PC-3 (cell line): Measurements from ENCODE around the gene USP22. TPM values are rescaled to one million over a fixed set of nuclear protein-coding genes. Genes with fewer than 3 reads are reported as not detected.

Experiments used
- ATAC-seq: fragments of 200-7000 bp; cut with Tn5 transposase; 2 replicates; pipeline ENCODE4 v1.9.1; 2020; ENCODE audit warnings: mild to moderate bottlenecking, moderate library complexity
- Bru-seq: library from RNA; stranded (reverse); fragments of 400-500 nt; gene quantifications from one replicate; lab custom pipeline; 2021; lab: Mats Ljungman, UMichigan
- BruChase-seq, 2 experiments: library from RNA; stranded (reverse); fragments of 400-500 nt; gene quantifications; one replicate each; lab custom pipeline; 2021; lab: Mats Ljungman, UMichigan
- BruUV-seq: library from RNA; stranded (reverse); fragments of 400-500 nt; replicated peaks from 2 replicates; lab custom pipeline; 2021; lab: Mats Ljungman, UMichigan
- CTCF ChIA-PET: fragments of 300-600 bp; sonication (Branson Sonifier 250); formaldehyde crosslinking; loops from one replicate; lab custom pipeline; 2022; ENCODE audit warnings: antibody characterized with exemption; lab: Charles Lee
- POLR2A ChIA-PET: fragments of 300-600 bp; sonication (Branson Sonifier 250); formaldehyde crosslinking; loops from one replicate; lab custom pipeline; 2022; ENCODE audit warnings: antibody characterized with exemption; ENCODE audit not compliant: unreplicated experiment; lab: Charles Lee
- DNase-seq: peaks from one replicate; pipeline ENCODE4 v3.0.0-alpha.2; 2015
- H2AFZ ChIP-seq: fragments of 300-600 bp; sonication (generic); 2 replicates; pipeline ENCODE4 v1.6.0; 2016; ENCODE audit warnings: antibody characterized with exemption, low read length
- H3F3A ChIP-seq: fragments of 300-600 bp; sonication (generic); one replicate; pipeline ENCODE4 v1.6.0; 2017; ENCODE audit warnings: antibody characterized with exemption, low read length, control low read depth, mild to moderate bottlenecking; ENCODE audit not compliant: unreplicated experiment
- H3K27ac ChIP-seq: fragments of 300-600 bp; sonication (generic); 2 replicates; pipeline ENCODE4 v1.5.1; 2016; ENCODE audit warnings: mild to moderate bottlenecking, low read length
- H3K27me3 ChIP-seq: fragments of 300-600 bp; sonication (generic); 2 replicates; pipeline ENCODE4 v1.6.1; 2016; ENCODE audit warnings: low read length, mixed read lengths
- H3K36me3 ChIP-seq: fragments of 300-600 bp; sonication (generic); 2 replicates; pipeline ENCODE4 v1.6.1; 2016; ENCODE audit warnings: low read depth, mixed run types, low read length, mixed read lengths
- H3K4me1 ChIP-seq: fragments of 300-600 bp; sonication (generic); 2 replicates; pipeline ENCODE4 v1.5.1; 2016; ENCODE audit warnings: low read length; ENCODE audit not compliant: insufficient read depth
- H3K4me2 ChIP-seq: fragments of 300-600 bp; sonication (generic); 2 replicates; pipeline ENCODE4 v1.6.0; 2016; ENCODE audit warnings: low read length
- H3K4me3 ChIP-seq: fragments of 300-600 bp; sonication (generic); 2 replicates; pipeline ENCODE4 v1.5.1; 2016; ENCODE audit warnings: mild to moderate bottlenecking, low read length, mixed read lengths
- H3K79me2 ChIP-seq: fragments of 300-600 bp; sonication (generic); 2 replicates; pipeline ENCODE4 v1.6.1; 2017; ENCODE audit warnings: low read length, mixed read lengths
- H3K9ac ChIP-seq: fragments of 300-600 bp; sonication (generic); 2 replicates; pipeline ENCODE4 v1.6.0; 2016; ENCODE audit warnings: mild to moderate bottlenecking, low read length
- H3K9me2 ChIP-seq: fragments of 300-600 bp; sonication (generic); replicated peaks from 2 replicates; pipeline ENCODE4 v1.6.1; 2016; ENCODE audit warnings: mixed run types, low read length, mixed read lengths
- H3K9me3 ChIP-seq: fragments of 300-600 bp; sonication (generic); 2 replicates; pipeline ENCODE4 v1.6.1; 2016; ENCODE audit warnings: low read length, mixed read lengths
- H4K20me1 ChIP-seq: fragments of 300-600 bp; sonication (generic); 2 replicates; pipeline ENCODE4 v1.6.1; 2016; ENCODE audit warnings: low read length, mixed read lengths
- EZH2 ChIP-seq: fragments of 300-600 bp; sonication (generic); IDR thresholded peaks from one replicate; pipeline ENCODE4 v1.6.1; 2017; ENCODE audit warnings: antibody characterized with exemption, mild to moderate bottlenecking, low read length; ENCODE audit not compliant: unreplicated experiment
- EZH2phosphoT487 ChIP-seq: fragments of 300-600 bp; sonication (generic); IDR thresholded peaks from 2 replicates; pipeline ENCODE4 v1.6.1; 2018; ENCODE audit warnings: mild to moderate bottlenecking, antibody characterized with exemption, low read length, borderline replicate concordance
- intact Hi-C: fragments of 100-400 bp; cut with micrococcal nuclease; formaldehyde crosslinking; loops from 2 replicates; pipeline ENCODE4 v1.9.0; 2023
- long read RNA-seq: library from polyadenylated mRNA; unstranded; transcript quantifications from one replicate; pipeline ENCODE4 v2.0.0, GENCODE V29; 2021; ENCODE audit not compliant: unreplicated experiment
- total RNA-seq: library from RNA; depleted of rRNA; stranded (reverse); fragments of >200 nt; gene quantifications from 2 replicates; pipeline ENCODE4 v1.2.3, GENCODE V29; 2014; rRNA removed
- TF ChIP-seq, protein P1 (sequence below): fragments of 300-600 bp; sonication (generic); conservative IDR thresholded peaks from 2 replicates; pipeline ENCODE4 v1.5.1; 2017; ENCODE audit warnings: antibody characterized with exemption, low read depth, mild to moderate bottlenecking, low read length

The USP22 gene
- total RNA-seq, result 188 and 215 TPM in 2 replicates
- percentile 93 among the genes with signal in this experiment for Bru-seq, nascent RNA
- percentile 96 among the genes with signal in this experiment for BruChase-seq, experiment 1, labeled RNA remaining after a 6-hour chase
- BruChase-seq, experiment 2, labeled RNA remaining after a 2-hour chase, result percentile 93 among the genes with signal in this experiment
- long read RNA-seq, full-length matches to known transcripts, result 24 of 82 reads
- long read RNA-seq, partial matches to known transcripts, result 4 of 82 reads
- long read RNA-seq, other reads (novel, unspliced or antisense), result 54 of 82 reads

DNA sequence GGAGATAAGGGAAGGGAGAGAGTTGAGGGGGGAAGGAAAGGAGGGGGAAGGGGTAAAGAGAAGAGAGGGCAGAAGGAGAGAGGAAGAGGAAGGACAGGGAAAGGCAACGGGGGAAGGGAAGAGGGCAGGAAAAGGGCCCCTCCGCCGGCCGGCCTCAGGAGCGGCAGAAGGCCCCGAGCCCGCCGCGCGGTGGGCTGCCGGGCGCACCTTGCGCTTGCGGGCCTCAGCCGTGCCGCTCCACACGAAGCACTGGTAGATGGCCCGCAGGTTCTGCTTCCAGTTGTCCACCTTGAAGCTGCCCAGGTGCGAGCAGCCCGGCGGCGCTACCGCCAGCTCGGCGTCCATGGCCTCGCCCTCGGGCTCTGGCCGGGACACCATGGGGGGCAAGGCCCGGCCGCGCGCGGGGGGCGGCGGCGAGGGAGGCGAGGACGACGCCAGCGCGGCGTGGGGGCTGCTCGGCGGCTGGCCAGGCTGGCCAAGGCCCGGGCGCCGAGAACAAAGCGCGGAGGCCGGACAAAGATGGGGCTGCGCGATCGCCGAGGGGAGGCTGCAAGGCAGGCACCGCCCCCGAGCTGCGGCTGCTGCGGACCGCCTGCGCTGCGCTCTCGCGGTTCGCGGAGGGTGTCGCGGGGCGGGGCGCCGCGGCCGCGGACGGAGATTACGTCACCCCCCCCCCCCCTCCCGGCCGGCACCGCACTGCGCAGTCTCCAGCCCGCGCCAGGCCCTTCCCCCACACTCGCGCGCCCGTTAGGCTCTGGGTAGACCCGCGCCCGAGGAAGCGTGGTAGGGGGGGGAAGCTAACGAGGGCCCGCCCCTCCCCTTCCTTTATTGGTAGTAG, at the start of gene USP22:
Gene USP22, minus strand, starts transcription at position 554 of the 838 bp plus-strand sequence. Its CDS starts 176 bp downstream, at position 378.
- ATAC-seq (peak; percentile 68), DNase-seq (no peak)
- Histone ChIP-seq H3K9ac (peak within 1 kb of the TSS; percentile 98), H3K27me3 (no peaks in the 10 kb centered on the region), H4K20me1 (peaks cover 39% of the 10 kb centered on the region), H3K27ac (peak within 1 kb of the TSS; percentile 87), H3K4me1 (peaks cover 18% of the 10 kb centered on the region), H3K4me3 (peak within 1 kb of the TSS; percentile 99), H3K4me2 (peak within 1 kb of the TSS; percentile 82), H3K36me3 (peaks cover 3% of the 10 kb centered on the region), H3F3A (no peaks in the 10 kb centered on the region), H3K79me2 (peaks cover 51% of the 10 kb centered on the region), H2AFZ (peak within 1 kb of the TSS; percentile 76), H3K9me2 (no peaks in the 10 kb centered on the region), H3K9me3 (no peaks in the 10 kb centered on the region)
- intact Hi-C loops, result no loop called here
- ChIA-PET POLR2A (interaction anchor here (0.6 to 1.8 kb wide), 4 partner anchors 28 to 189 kb away, joined by 3 to 10 read pairs (median 4); no protein-coding TSS in a partner anchor), CTCF (interaction anchor here (0.6 to 1.5 kb wide), 5 partner anchors 16 to 57 kb away, joined by 3 to 21 read pairs (median 6); no protein-coding TSS in a partner anchor)
- TF ChIP-seq, protein P1, sequence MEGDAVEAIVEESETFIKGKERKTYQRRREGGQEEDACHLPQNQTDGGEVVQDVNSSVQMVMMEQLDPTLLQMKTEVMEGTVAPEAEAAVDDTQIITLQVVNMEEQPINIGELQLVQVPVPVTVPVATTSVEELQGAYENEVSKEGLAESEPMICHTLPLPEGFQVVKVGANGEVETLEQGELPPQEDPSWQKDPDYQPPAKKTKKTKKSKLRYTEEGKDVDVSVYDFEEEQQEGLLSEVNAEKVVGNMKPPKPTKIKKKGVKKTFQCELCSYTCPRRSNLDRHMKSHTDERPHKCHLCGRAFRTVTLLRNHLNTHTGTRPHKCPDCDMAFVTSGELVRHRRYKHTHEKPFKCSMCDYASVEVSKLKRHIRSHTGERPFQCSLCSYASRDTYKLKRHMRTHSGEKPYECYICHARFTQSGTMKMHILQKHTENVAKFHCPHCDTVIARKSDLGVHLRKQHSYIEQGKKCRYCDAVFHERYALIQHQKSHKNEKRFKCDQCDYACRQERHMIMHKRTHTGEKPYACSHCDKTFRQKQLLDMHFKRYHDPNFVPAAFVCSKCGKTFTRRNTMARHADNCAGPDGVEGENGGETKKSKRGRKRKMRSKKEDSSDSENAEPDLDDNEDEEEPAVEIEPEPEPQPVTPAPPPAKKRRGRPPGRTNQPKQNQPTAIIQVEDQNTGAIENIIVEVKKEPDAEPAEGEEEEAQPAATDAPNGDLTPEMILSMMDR, result no peak
- TF ChIP-seq EZH2 (no peak), EZH2phosphoT487 (no peak)
- no TSS peak for BruUV-seq

DNA sequence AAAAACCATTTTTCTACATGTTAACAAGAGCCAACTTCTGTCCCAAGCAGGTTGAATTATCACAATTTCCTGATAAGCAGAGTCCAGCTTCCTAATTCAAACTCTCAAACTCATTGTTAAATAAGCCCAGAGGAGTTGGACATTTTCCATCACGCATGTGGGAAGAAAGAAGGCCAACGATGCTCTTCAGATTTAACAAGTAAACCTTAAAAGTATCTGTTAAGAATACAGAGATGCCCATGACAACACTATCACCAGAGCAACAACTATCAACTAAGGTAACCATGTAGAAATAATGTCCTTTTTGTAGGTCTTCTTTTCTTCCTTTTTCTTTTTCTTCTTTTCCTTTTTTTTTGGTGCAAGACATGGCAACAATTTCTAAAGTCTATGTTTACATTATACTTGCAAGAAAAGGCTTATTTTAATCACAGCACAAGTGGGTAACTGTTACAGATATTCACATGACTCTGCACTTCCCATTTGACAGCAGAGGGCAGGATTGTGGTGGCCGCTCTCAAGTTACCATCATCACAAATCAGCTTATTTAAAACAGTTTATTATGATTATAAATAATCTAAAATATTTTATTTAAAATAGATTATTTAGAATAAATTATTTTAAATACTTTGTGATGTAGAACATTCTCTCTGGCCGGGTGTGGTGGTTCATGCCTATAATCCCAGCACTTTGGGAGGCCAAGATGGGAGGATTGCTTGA, 48.2 kb upstream of the USP22 start:
- no peaks in the 10 kb centered on the region for H3K36me3 ChIP-seq
- H3K9me2 ChIP-seq, result no peaks in the 10 kb centered on the region
- no peaks in the 10 kb centered on the region for H4K20me1 ChIP-seq
- intact Hi-C loops, result no loop called here
- BruUV-seq, result no TSS peak
- H3F3A ChIP-seq, result no peaks in the 10 kb centered on the region
- no peak overlapping the region for H3K4me3 ChIP-seq
- no peaks in the 10 kb centered on the region for H3K79me2 ChIP-seq
- no peak for ATAC-seq
- POLR2A ChIA-PET, result no interaction called here
- peaks cover 15% of the 10 kb centered on the region for H3K4me1 ChIP-seq
- H3K4me2 ChIP-seq, result no peak overlapping the region
- CTCF ChIA-PET, result no interaction called here
- no peak overlapping the region for H2AFZ ChIP-seq
- H3K27ac ChIP-seq, result no peak overlapping the region
- no peaks in the 10 kb centered on the region for H3K9me3 ChIP-seq
- no peak for DNase-seq
- no peak overlapping the region for H3K9ac ChIP-seq
- H3K27me3 ChIP-seq, result no peaks in the 10 kb centered on the region
- TF ChIP-seq EZH2 (no peak), EZH2phosphoT487 (no peak)
- TF ChIP-seq, protein P1, result peak; percentile 13; the same call in 1 of the 2 replicates
